Lung (tissue), 12 donors: ENCODE measurements around the gene SRSF6. TPM values are rescaled to one million over a fixed set of nuclear protein-coding genes. Genes with fewer than 3 reads are reported as not detected.
"Not testable (repeated sequence)": the region's sequence is repeated elsewhere in the genome, so short reads cannot be mapped to it uniquely, and the experiment has no call there.

Experiments
- ATAC-seq: fragments of 200-7000 bp; cut with Tn5 transposase; one replicate; pipeline ENCODE4 v1.9.1; 2020; ENCODE audit warnings: moderate number of reproducible peaks; ENCODE audit not compliant: insufficient read depth, low FRiP score
- DNase-seq, 3 donors: peaks; one replicate each; pipeline ENCODE4 v3.0.0-alpha.2; 2013 to 2017
- H3K27ac ChIP-seq, 2 donors: one replicate each; pipeline ENCODE4 v1.5.1; 2013; ENCODE audit warnings: mild to moderate bottlenecking in 2 of 2, moderate library complexity in 2 of 2, control low read depth in 1 of 2, inconsistent platforms in 1 of 2, low read depth in 1 of 2, low read length in 1 of 2
- H3K27me3 ChIP-seq, 3 donors: one replicate each; pipeline ENCODE4 v1.5.1; 2013; ENCODE audit warnings: low read length in 2 of 3; ENCODE audit not compliant: control insufficient read depth in 3 of 3, insufficient read depth in 3 of 3
- H3K36me3 ChIP-seq, 4 donors: one replicate each; pipeline ENCODE4 v1.5.1; 2013; ENCODE audit warnings: low read length in 4 of 4, mild to moderate bottlenecking in 1 of 4, moderate library complexity in 1 of 4; ENCODE audit not compliant: control insufficient read depth in 4 of 4, insufficient read depth in 4 of 4
- H3K4me1 ChIP-seq, 5 donors: one replicate each; pipeline ENCODE4 v1.5.1; 2013; ENCODE audit warnings: low read length in 5 of 5, mild to moderate bottlenecking in 2 of 5, moderate library complexity in 1 of 5; ENCODE audit not compliant: control insufficient read depth in 5 of 5, insufficient read depth in 5 of 5
- H3K4me3 ChIP-seq: one replicate; pipeline ENCODE4 v1.5.1; 2013; ENCODE audit warnings: mild to moderate bottlenecking, control low read depth, moderate library complexity
- H3K9ac ChIP-seq, 2 donors: one replicate each; pipeline ENCODE4 v1.5.1; 2013; ENCODE audit warnings: low read length in 2 of 2, control low read depth in 1 of 2; ENCODE audit not compliant: insufficient read depth in 1 of 2
- H3K9me3 ChIP-seq, 4 donors: one replicate each; pipeline ENCODE4 v1.5.1; 2013; ENCODE audit warnings: low read length in 3 of 4, mild to moderate bottlenecking in 1 of 4, moderate library complexity in 1 of 4; ENCODE audit not compliant: control insufficient read depth in 4 of 4, insufficient read depth in 3 of 4
- CTCF ChIP-seq: IDR thresholded peaks from 2 replicates; pipeline ENCODE4 v1.5.1; 2012; ENCODE audit warnings: mild to moderate bottlenecking; ENCODE audit errors: control extremely low read depth, extremely low read depth
- WGBS, 2 donors: extraction: QIAGEN DNeasy Blood & Tissue Kit; methylation state at CpG; one replicate each; pipeline ENCODE4 v1.1.7; 2013; 5-methylcytosine and 5-hydroxymethylcytosine counted together
- polyA plus RNA-seq, 2 donors: library from polyadenylated mRNA; stranded (reverse); fragments of 200-250 nt; gene quantifications; one replicate each; pipeline ENCODE4 v1.2.1, GENCODE V29; 2013
- total RNA-seq, 2 donors: library from RNA; depleted of rRNA in 1 of 2; stranded (reverse); fragments of >200 nt in 1 of 2; gene quantifications; one replicate each; pipeline ENCODE4 v1.2.1, GENCODE V29; 2014 to 2021
- donor health status: control.
- donor health status: control.
- donor health status: Bipolar disorder and iron deficiency.
- donor health status: healthy.
- donor health status: DM: yes; HTN: yes; CAD: no.

Gene SRSF6
- total and polyA plus RNA-seq, 4 donors, result 61.9 to 102 (median 94.5) TPM

GRCh38 chr20:43415661-43416430, 41.9 kb upstream of the SRSF6 start:
- Histone ChIP-seq H3K27ac (no peak overlapping the region), H3K4me1 (no peaks in the 10 kb centered on the region), H3K27me3 (no peaks in the 10 kb centered on the region), H3K9ac (no peak overlapping the region), H3K36me3 (no peaks in the 10 kb centered on the region), H3K4me3 (no peak overlapping the region), H3K9me3 (peaks cover 0 to 9% (median 8%) of the 10 kb centered on the region in 4 donors)
- 77 to 82% methylated on average over 12 of the region's 12 CpGs for WGBS, 2 donors
- ATAC-seq (no peak), DNase-seq (no peak)
- TF ChIP-seq CTCF, result no peak

- H3K4me1 ChIP-seq, result no peaks in the 10 kb centered on the region
- no peak for TF ChIP-seq CTCF
- H3K36me3 ChIP-seq, result no peaks in the 10 kb centered on the region
- no peaks in the 10 kb centered on the region for H3K27me3 ChIP-seq
- H3K9ac ChIP-seq, result no peak overlapping the region
- 92% methylated on average over 6 of the region's 6 CpGs for WGBS, 2 donors
- no peak overlapping the region for H3K27ac ChIP-seq
- H3K4me3 ChIP-seq, result no peak overlapping the region
- peaks cover 0 to 9% (median 8%) of the 10 kb centered on the region in 4 donors for H3K9me3 ChIP-seq
- DNase-seq (no peak), ATAC-seq (no peak)
Measured at GRCh38 chr20:43416591-43417228, 41.0 kb upstream of the SRSF6 start.

GRCh38 chr20:43420192-43420591, 37.5 kb upstream of the SRSF6 start:
- H3K4me3 ChIP-seq, result no peak overlapping the region
- no peaks in the 10 kb centered on the region for H3K27me3 ChIP-seq
- ATAC-seq (no peak), DNase-seq (no peak)
- H3K9me3 ChIP-seq, result peaks cover 0 to 12% (median 8%) of the 10 kb centered on the region in 4 donors
- H3K9ac ChIP-seq, result no peak overlapping the region
- TF ChIP-seq CTCF, result no peak
- no peaks in the 10 kb centered on the region for H3K4me1 ChIP-seq
- no peaks in the 10 kb centered on the region for H3K36me3 ChIP-seq
- H3K27ac ChIP-seq, result no peak overlapping the region

GRCh38 chr20:43420913-43421312, 36.8 kb upstream of the SRSF6 start:
- not testable (repeated sequence) for H3K9ac ChIP-seq, H3K4me3 ChIP-seq, H3K27me3 ChIP-seq, H3K27ac ChIP-seq, ATAC-seq, H3K4me1 ChIP-seq, H3K36me3 ChIP-seq, DNase-seq
- WGBS, 2 donors, result 85 to 89% methylated on average over 7 of the region's 7 CpGs
- peaks cover 0 to 12% (median 8%) of the 10 kb centered on the region in 4 donors for H3K9me3 ChIP-seq
